Omental fat pad (tissue), 4 donors: ENCODE measurements around the gene DCTN3. TPM values are rescaled to one million over a fixed set of nuclear protein-coding genes. Genes with fewer than 3 reads are reported as not detected.
A peak's percentile ranks its signal among the peaks of the same experiment; 100 is the strongest.

ENCODE experiments used
- ATAC-seq: fragments of 150-250 bp; one replicate; pipeline ENCODE4 v1.9.1; 2016; ENCODE audit warnings: mild to moderate bottlenecking, moderate library complexity; ENCODE audit not compliant: low FRiP score
- DNase-seq: peaks from one replicate; pipeline ENCODE4 v3.0.0-alpha.2; 2019; ENCODE audit warnings: low spot score
- CTCF ChIP-seq, 3 donors: fragments of 450-650 bp; IDR thresholded peaks; one replicate each; pipeline ENCODE4 v1.5.1; 2016 to 2017; ENCODE audit warnings: antibody characterized with exemption in 3 of 3, mild to moderate bottlenecking in 3 of 3, moderate library complexity in 2 of 3
- total RNA-seq, 4 donors: library from RNA; depleted of rRNA; stranded (reverse); fragments of >200 nt; gene quantifications; one replicate each; pipeline ENCODE4 v1.1.0, GENCODE V29; 2016

Gene DCTN3
- total RNA-seq, 4 donors from 2014 or later, result 46.5 to 93.8 (median 75.0) TPM

- DNase-seq, result no peak
- no peak for ATAC-seq
- TF ChIP-seq CTCF (IDR thresholded peaks at IDR 0.05), result no peak
These were observed 39.4 kb upstream of the DCTN3 start for GRCh38 chr9:34659592-34660253.

GRCh38 chr9:34658461-34658860 lies 38.2 kb upstream of the DCTN3 start:
- DNase-seq, result no peak
- ATAC-seq, result no peak
- TF ChIP-seq CTCF (IDR thresholded peaks at IDR 0.05), result no peak

GRCh38 chr9:34656992-34657391 lies 36.7 kb upstream of the DCTN3 start:
- DNase-seq (no peak), ATAC-seq (no peak)
- no peak for TF ChIP-seq CTCF (IDR thresholded peaks at IDR 0.05)

GRCh38 chr9:34655394-34655793 lies 35.1 kb upstream of the DCTN3 start:
- no peak for ATAC-seq
- TF ChIP-seq CTCF (IDR thresholded peaks at IDR 0.05), result no peak
- no peak for DNase-seq

- ATAC-seq (peak; percentile 48), DNase-seq (no peak)
- no peak for TF ChIP-seq CTCF (IDR thresholded peaks at IDR 0.05)
These were observed 34.2 kb upstream of the DCTN3 start for GRCh38 chr9:34654323-34655051.

GRCh38 chr9:34653151-34654072 lies 33.1 kb upstream of the DCTN3 start:
- DNase-seq, result no peak
- TF ChIP-seq CTCF (IDR thresholded peaks at IDR 0.05), result no peak
- ATAC-seq, result no peak
